GM18502 (cell line): Measurements from ENCODE around the gene IGSF3.
"Not testable (repeated sequence)": the region's sequence is repeated elsewhere in the genome, so short reads cannot be mapped to it uniquely, and the experiment has no call there.

Source experiments
- ATAC-seq: cut with Tn5 transposase; IDR thresholded peaks from one replicate; pipeline ENCODE4 v1.9.1; 2021; ENCODE audit warnings: mild to moderate bottlenecking; ENCODE audit not compliant: unreplicated experiment, poor library complexity

Gene IGSF3

GRCh38 chr1:116637583-116637982, 29.9 kb downstream of the IGSF3 start:
- not testable (repeated sequence) for ATAC-seq

GRCh38 chr1:116636584-116636983, 30.9 kb downstream of the IGSF3 start:
- ATAC-seq: not testable (repeated sequence)

- not testable (repeated sequence) for ATAC-seq
Measured at GRCh38 chr1:116634386-116634785, 33.1 kb downstream of the IGSF3 start.

- not testable (repeated sequence) for ATAC-seq
Measured at GRCh38 chr1:116631996-116632925, 35.3 kb downstream of the IGSF3 start.

- ATAC-seq: not testable (repeated sequence)
Measured at GRCh38 chr1:116631554-116631953, 36.0 kb downstream of the IGSF3 start.

GRCh38 chr1:116630057-116630456, 37.5 kb downstream of the IGSF3 start:
- not testable (repeated sequence) for ATAC-seq

GRCh38 chr1:116629441-116629840, 38.1 kb downstream of the IGSF3 start:
- ATAC-seq: not testable (repeated sequence)

GRCh38 chr1:116628448-116628847, 39.1 kb downstream of the IGSF3 start:
- ATAC-seq: no peak

- ATAC-seq: not testable (repeated sequence)
Measured at GRCh38 chr1:116627357-116627756, 40.2 kb downstream of the IGSF3 start.

GRCh38 chr1:116626915-116627314, 40.6 kb downstream of the IGSF3 start:
- ATAC-seq: not testable (repeated sequence)

- not testable (repeated sequence) for ATAC-seq
Measured at GRCh38 chr1:116625155-116625554, 42.4 kb downstream of the IGSF3 start.

GRCh38 chr1:116624040-116624439, 43.5 kb downstream of the IGSF3 start:
- no peak for ATAC-seq

- not testable (repeated sequence) for ATAC-seq
Measured at GRCh38 chr1:116622496-116622895, 45.0 kb downstream of the IGSF3 start.

- ATAC-seq: not testable (repeated sequence)
Measured at GRCh38 chr1:116621756-116622155, 45.8 kb downstream of the IGSF3 start.

GRCh38 chr1:116620392-116620791, 47.1 kb downstream of the IGSF3 start:
- ATAC-seq: not testable (repeated sequence)

GRCh38 chr1:116619106-116619505, 48.4 kb downstream of the IGSF3 start:
- ATAC-seq: not testable (repeated sequence)

GRCh38 chr1:116617808-116618207, 49.7 kb downstream of the IGSF3 start:
- not testable (repeated sequence) for ATAC-seq

GRCh38 chr1:116613825-116614224, 53.7 kb downstream of the IGSF3 start:
- not testable (repeated sequence) for ATAC-seq

- ATAC-seq: not testable (repeated sequence)
Measured at GRCh38 chr1:116609801-116610371, 57.6 kb downstream of the IGSF3 start.

GRCh38 chr1:116608841-116609240, 58.7 kb downstream of the IGSF3 start:
- not testable (repeated sequence) for ATAC-seq

- ATAC-seq: not testable (repeated sequence)
Measured at GRCh38 chr1:116608151-116608550, 59.4 kb downstream of the IGSF3 start.
